Measurements from ENCODE around the gene PRKAB2. TPM values are rescaled to one million over a fixed set of nuclear protein-coding genes. Genes with fewer than 3 reads are reported as not detected.
A peak's percentile ranks its signal among the peaks of the same experiment; 100 is the strongest.

The PRKAB2 gene
- total and polyA plus RNA-seq, 2 of the 13 experiments (the other 11 are each of a cell fraction or from before 2014, with no cell fraction given), result 44.0 to 118 TPM

DNA sequence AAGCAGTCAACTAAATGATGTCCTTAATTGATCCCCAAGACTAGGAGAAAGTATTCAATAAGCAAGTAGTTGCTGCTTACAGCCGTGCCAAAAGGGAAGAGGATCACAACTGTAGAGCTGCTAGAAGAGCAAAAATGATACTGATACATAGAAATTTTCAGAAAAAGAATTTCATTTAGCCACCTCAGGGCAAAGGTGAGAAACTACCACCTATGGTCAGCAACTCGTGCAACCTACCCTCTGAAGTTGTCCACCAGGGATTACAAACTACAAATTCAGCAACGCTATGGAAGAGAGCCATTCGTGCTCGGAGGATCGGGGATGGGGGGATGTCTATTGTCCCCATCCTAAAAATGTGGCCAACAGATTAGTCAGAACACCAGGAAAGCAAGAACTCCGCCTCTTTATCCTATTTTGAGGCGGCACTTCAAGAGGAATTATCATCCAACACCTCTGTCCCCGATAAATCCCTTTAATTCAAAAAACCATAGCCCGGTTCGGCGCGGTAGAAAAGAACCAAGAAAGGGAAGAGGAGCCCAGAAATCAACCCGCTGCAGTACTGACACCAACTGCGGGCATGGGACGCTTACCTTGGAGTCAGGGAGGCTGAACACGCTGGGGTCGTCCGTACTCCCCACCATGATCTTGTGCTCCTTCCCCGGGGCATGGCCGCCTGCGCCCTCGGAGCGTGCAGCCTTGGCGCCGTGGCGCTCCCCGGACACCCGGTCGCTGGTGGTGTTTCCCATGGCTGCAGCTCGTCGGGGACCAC is 687 bp downstream of the PRKAB2 start (continued):
- TF ChIP-seq JUND (CRISPR knock-in tag; IDR thresholded peaks at IDR 0.05) (no peak), ZFP90 (CRISPR knock-in tag; IDR thresholded peaks at IDR 0.05; ENCODE audit: borderline replicate concordance) (0 out of 2 replicates have a peak, but pooled peaks have one; percentile 62), TBL1XR1 (IDR thresholded peaks at IDR 0.05; ENCODE audit: borderline replicate concordance, low read length, partially characterized antibody) (no peak), ZNF883 (CRISPR knock-in tag; IDR thresholded peaks at IDR 0.05; ENCODE audit: not compliant biosample characterization) (peak; percentile 72), ARNT (IDR thresholded peaks at IDR 0.05) (no peak), ZNF230 (CRISPR knock-in tag; IDR thresholded peaks at IDR 0.05) (no peak), ZNF782 (CRISPR knock-in tag; IDR thresholded peaks at IDR 0.05; ENCODE audit: borderline replicate concordance) (0 out of 2 replicates have a peak, but pooled peaks have one; percentile 3), CREM (IDR thresholded peaks at IDR 0.05) (0 out of 2 replicates have a peak, but pooled peaks have one; percentile 11), CREM (CRISPR knock-in tag; IDR thresholded peaks at IDR 0.05) (no peak), NKX3-1 (CRISPR knock-in tag; IDR thresholded peaks at IDR 0.05) (peak; percentile 70), ZSCAN30 (CRISPR knock-in tag; IDR thresholded peaks at IDR 0.05) (no peak), PAWR (CRISPR knock-in tag; IDR thresholded peaks at IDR 0.05; ENCODE audit: borderline replicate concordance) (no peak), SMAD1 (CRISPR knock-in tag; IDR thresholded peaks at IDR 0.05; ENCODE audit: borderline replicate concordance, low read depth) (no peak)
- TF ChIP-seq, protein P1, sequence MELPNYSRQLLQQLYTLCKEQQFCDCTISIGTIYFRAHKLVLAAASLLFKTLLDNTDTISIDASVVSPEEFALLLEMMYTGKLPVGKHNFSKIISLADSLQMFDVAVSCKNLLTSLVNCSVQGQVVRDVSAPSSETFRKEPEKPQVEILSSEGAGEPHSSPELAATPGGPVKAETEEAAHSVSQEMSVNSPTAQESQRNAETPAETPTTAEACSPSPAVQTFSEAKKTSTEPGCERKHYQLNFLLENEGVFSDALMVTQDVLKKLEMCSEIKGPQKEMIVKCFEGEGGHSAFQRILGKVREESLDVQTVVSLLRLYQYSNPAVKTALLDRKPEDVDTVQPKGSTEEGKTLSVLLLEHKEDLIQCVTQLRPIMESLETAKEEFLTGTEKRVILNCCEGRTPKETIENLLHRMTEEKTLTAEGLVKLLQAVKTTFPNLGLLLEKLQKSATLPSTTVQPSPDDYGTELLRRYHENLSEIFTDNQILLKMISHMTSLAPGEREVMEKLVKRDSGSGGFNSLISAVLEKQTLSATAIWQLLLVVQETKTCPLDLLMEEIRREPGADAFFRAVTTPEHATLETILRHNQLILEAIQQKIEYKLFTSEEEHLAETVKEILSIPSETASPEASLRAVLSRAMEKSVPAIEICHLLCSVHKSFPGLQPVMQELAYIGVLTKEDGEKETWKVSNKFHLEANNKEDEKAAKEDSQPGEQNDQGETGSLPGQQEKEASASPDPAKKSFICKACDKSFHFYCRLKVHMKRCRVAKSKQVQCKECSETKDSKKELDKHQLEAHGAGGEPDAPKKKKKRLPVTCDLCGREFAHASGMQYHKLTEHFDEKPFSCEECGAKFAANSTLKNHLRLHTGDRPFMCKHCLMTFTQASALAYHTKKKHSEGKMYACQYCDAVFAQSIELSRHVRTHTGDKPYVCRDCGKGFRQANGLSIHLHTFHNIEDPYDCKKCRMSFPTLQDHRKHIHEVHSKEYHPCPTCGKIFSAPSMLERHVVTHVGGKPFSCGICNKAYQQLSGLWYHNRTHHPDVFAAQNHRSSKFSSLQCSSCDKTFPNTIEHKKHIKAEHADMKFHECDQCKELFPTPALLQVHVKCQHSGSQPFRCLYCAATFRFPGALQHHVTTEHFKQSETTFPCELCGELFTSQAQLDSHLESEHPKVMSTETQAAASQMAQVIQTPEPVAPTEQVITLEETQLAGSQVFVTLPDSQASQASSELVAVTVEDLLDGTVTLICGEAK (IDR thresholded peaks at IDR 0.05), result no peak
- TF ChIP-seq, protein P1 (CRISPR knock-in tag; IDR thresholded peaks at IDR 0.05), result no peak
- TF ChIP-seq, protein P2, sequence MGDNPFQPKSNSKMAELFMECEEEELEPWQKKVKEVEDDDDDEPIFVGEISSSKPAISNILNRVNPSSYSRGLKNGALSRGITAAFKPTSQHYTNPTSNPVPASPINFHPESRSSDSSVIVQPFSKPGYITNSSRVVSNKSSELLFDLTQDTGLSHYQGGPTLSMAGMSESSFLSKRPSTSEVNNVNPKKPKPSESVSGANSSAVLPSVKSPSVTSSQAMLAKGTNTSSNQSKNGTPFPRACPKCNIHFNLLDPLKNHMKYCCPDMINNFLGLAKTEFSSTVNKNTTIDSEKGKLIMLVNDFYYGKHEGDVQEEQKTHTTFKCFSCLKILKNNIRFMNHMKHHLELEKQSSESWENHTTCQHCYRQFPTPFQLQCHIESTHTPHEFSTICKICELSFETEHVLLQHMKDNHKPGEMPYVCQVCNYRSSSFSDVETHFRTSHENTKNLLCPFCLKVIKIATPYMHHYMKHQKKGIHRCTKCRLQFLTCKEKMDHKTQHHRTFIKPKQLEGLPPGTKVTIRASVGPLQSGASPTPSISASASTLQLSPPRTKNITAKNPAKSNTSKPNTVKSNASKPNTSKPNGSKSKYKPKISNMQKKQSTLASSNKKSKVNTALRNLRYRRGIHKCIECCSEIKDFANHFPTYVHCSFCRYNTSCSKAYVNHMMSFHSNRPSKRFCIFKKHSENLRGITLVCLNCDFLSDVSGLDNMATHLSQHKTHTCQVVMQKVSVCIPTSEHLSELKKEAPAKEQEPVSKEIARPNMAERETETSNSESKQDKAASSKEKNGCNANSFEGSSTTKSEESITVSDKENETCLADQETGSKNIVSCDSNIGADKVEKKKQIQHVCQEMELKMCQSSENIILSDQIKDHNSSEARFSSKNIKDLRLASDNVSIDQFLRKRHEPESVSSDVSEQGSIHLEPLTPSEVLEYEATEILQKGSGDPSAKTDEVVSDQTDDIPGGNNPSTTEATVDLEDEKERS (CRISPR knock-in tag; IDR thresholded peaks at IDR 0.05), result no peak
